ENCODE data around the gene TMEM63A. TPM values are rescaled to one million over a fixed set of nuclear protein-coding genes. Genes with fewer than 3 reads are reported as not detected.

TMEM63A gene
- total RNA-seq, 1 donor from 2014 or later: 30.7 TPM

DNA sequence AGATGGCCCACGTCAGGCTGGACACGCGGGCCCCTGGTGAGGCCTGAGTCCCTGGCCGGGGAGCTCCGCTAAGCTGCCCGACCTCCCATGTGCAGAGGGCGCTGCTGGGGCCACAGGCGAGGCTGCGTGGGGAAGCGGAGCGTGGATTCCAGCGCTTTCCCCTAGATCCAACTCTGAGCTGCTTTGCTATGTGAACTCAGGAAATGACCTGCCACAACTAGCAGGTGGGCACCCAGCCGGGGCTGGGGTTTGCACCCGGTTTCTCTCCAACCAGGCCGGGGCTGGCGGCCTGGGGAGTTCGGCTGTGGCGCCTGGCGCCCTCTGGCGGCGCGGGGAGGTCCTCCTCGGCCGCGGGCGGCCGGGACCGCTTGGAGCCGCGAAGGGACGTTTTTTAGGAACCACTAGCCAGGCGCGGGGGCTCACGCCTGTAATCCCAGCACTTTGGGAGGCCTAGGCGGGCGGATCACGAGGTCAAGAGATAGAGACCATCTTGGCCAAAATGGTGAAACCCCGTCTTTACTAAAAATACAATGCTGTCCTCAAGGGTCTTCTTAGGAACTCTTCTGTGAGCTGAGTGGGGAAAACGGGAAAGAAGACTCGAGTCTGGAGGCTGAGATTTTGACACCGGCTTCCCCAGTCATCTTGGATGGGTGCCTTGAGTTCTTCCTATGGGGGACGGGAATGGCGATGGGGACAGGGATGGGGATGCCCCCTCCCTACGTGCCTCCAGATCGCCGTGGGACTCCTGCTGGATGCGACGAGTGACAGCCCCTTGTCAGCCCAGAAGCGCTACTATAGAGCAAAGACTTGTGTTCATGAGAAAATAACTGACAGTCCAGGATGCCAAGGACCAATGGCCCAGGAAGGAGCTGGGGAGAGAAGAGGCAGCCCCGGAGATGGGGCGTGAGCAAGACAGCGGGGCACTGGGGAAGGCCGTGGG, 29.3 kb upstream of the TMEM63A start:
- intact Hi-C loops (cut with micrococcal nuclease): no loop called here
- peak; percentile 92 for ATAC-seq
- DNase-seq: peak; percentile 85

GRCh38 chr1:225909477-225909876, 27.3 kb upstream of the TMEM63A start:
- no peak for ATAC-seq
- intact Hi-C loops (cut with micrococcal nuclease): no loop called here
- no peak for DNase-seq

- ATAC-seq: no peak
- DNase-seq: no peak
- intact Hi-C loops (cut with micrococcal nuclease): no loop called here
These were observed 26.6 kb upstream of the TMEM63A start for GRCh38 chr1:225908773-225909172.

- intact Hi-C loops (cut with micrococcal nuclease): no loop called here
- no peak for ATAC-seq
- DNase-seq: no peak
These were observed 25.9 kb upstream of the TMEM63A start for GRCh38 chr1:225908013-225908640.

DNA sequence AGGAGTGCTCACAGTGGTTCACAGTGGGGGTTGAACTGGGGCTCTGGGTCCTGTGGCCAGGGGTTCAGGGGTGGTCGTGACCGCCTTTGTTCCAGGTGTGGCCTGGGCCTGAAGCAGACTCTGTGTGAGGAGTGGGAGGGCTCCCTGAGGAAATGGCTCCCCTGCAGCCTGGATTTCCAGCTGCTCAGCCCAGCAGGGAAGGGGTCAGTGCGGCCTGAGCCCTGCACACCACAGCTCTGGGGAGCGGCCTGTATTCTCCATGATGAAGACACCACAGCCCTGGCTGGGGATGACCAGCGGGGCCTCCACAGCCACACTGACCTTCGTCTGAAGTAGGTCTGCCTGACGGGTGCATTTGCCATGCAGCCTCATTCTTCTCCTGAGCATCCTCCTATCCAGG, 25.2 kb upstream of the TMEM63A start:
- DNase-seq (no peak), ATAC-seq (no peak)
- intact Hi-C loops (cut with micrococcal nuclease): no loop called here

GRCh38 chr1:225906467-225906866, 24.3 kb upstream of the TMEM63A start:
- ATAC-seq: no peak
- intact Hi-C loops (cut with micrococcal nuclease): no loop called here
- no peak for DNase-seq

DNA sequence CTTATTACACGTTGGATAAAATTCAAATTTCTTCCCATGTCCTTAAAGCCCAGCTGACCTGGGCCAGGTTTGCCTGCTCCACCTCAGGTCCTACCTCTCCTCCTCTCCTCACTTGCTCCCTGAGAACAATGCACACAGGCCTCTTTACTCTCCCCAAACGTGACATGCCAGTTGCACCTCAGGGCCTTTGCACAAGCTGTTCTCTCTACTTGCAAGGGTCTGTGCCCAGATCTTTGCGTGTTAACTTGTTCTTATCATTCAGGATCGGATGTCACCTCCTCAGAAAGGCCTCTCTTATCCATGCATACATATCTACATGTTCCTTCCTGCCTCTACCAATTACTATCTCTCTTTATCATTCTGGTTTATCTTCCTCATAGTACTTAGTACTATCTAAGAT, 21.4 kb upstream of the TMEM63A start:
- no peak for ATAC-seq
- intact Hi-C loops (cut with micrococcal nuclease): no loop called here
- DNase-seq: no peak

DNA sequence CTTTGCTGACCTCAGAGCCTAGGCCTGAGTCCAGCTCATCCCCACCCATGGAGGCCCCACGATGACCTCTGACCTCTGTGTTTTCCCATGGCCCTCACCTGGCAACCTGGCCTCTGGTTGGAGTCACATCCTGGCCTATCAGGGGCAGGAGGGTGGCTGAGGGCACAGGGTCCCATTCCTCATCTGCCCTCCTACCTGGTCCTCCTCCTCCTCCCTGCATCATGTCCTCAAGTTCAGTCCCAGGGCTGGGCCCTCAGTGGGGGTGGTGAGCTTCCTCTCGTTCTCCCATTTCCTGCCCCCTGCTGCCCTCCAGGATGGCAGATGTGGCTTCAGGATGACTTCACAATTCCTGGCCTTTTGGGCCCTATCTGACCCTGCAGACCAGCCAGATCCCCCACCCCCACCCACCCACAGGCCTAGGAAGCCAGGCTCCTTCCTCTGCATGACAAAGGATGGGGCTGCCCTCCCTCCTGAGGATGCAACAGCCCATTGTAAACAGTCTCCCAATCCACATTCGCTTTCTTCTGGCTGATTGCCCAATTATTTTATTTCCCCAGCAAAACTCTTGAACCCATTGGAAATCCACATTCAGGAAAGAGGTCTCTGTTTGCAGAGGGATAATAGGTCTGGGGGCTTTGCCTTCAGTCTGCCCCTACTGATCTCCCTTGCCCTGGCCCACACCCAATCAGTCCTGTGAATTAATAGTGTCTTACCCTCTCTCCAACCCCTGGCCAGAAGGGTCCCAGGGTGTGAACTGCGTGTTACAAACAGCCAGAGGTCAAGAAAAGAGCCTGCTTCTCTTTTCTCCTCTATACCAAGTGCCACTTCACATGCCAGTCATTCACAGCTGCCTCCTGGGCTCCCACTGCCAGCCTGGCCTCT, 17.1 kb upstream of the TMEM63A start:
- intact Hi-C loops (cut with micrococcal nuclease): no loop called here
- ATAC-seq: no peak
- no peak for DNase-seq

DNA sequence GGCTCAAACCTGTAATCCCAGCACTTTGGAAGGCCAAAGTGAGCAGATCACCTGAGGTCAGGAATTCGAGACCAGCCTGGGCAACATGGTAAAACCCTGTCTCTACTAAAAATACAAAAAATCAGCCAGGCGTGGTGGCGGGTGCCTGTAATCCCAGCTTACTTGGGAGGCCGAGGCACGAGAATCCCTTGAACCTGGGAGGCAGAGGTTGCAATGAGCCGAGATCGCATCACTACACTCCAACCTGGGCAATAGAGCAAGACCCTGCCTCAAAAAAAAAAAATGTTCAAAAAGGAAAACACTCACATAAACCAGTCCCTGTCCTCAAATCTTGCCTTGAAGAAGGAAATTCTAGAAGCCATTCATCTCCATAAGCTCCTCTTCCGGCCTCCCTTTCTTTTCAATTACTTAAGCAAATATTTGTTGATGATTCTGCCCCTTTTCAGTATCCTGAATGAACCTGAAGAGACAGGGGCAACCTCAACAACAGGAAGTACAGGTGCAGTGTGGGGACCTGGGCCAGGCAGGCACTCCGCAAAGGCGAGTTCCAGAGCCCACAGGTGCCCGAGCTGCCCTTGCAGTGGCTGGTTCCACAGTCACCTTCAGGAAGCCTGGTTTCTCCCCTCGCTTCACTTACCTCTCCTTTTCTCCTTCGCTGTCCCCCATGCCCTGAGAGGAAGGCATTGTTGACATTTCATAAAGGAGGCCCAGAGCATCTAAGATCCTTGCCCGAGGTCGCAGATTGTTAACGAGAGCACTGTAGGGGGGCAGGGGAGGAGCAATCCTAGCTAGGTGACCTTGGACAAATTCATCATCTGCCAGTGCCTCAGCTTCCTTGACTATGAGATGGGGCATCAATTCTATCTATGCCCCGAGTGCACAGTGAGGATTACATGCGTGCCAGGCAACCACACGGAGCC, 15.7 kb upstream of the TMEM63A start:
- intact Hi-C loops (cut with micrococcal nuclease): no loop called here
- no peak for ATAC-seq
- no peak for DNase-seq

- intact Hi-C loops (cut with micrococcal nuclease): no loop called here
- no peak for DNase-seq
- ATAC-seq: no peak
These were observed 14.9 kb upstream of the TMEM63A start for GRCh38 chr1:225896937-225897549.

GRCh38 chr1:225896494-225896893, 14.3 kb upstream of the TMEM63A start:
- DNase-seq: no peak
- no peak for ATAC-seq
- intact Hi-C loops (cut with micrococcal nuclease): no loop called here

DNA sequence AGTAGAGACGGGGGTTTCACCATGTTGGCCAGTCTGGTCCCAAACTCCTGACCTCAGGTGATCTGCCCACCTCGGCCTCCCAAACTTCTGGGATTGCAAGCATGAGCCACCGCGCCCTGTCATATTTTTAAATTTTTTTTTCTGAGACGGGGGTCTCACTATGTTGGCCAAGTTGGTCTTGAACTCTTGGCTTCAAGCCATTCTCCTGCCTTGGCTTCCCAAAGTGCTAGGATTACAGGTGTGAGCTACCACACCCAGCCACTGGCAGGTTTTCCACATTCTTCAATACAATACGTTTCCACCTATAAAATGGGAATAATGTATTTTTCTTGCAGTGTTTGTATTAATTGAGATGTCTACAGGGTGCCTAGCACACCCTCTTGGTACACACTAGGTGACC, 10.1 kb upstream of the TMEM63A start:
- intact Hi-C loops (cut with micrococcal nuclease): no loop called here
- ATAC-seq: no peak
- no peak for DNase-seq

- intact Hi-C loops (cut with micrococcal nuclease): no loop called here
- no peak for ATAC-seq
- no peak for DNase-seq
These were observed 9.2 kb upstream of the TMEM63A start for GRCh38 chr1:225891229-225891972.

- intact Hi-C loops (cut with micrococcal nuclease): no loop called here
- ATAC-seq: peak; percentile 32
- no peak for DNase-seq
These were observed 8.4 kb upstream of the TMEM63A start for GRCh38 chr1:225890346-225891228.

DNA sequence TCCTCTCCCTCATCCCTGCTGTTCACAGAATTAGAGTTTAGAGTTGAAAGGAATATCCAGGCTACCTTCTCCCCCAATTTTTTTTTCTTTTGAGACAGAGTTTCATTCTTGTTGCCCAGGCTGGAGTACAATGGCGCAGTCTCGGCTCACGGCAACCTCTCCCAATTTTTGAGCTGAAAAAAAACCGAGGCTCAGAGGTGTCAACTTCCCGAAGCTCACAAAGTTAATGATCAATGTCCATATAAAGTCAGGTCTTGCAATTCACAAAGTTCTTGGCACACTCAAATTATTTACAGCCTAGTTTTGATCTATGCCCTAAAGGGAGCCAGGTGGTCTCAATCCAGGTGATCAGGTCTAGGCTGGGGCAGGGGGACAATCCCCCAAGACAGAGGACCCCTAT, 7.6 kb upstream of the TMEM63A start:
- no peak for ATAC-seq
- no peak for DNase-seq
- intact Hi-C loops (cut with micrococcal nuclease): no loop called here

DNA sequence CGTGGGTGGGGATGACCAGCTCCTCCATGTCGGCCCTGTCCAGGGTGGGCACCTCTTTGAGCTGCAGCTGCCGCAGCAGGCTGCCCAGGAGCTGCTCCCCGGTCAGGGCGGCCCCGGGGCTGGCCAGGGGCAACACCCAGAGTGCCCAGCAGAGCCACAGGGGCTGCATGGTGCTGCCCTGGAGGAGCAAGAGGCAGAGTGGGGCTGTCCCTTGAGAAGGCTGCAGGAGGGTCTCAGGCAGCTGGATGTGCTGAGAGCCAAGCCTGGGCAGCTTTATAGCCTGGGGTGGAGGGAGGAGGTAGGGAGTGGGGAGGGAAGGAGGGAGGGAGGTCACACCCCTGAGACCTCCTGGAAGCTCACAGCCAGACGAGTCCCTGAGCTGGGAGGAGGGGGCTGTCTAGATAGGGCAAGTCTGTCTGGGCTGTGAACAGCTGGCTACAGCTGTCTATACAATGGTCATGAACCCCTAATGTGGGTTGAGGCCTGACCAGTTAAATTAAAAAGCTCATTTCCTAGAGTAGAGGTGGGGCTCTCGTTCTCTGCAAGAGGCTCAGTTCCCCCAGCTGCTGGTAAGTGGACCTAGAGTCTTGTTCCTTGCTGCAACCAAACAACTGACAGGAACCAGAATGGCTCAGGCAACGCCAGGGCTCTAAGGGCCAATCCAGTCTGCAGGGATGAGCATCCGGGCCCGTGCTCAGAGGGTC, 6.9 kb upstream of the TMEM63A start, which contains the start of gene LEFTY1:
Gene LEFTY1 (minus strand): TSS at position 249 of the 704 bp plus-strand sequence. CDS start 80 bp downstream, at position 169.
- intact Hi-C loops (cut with micrococcal nuclease): no loop called here
- ATAC-seq (peak; percentile 72), DNase-seq (no peak)

Data from left ventricle myocardium superior (tissue), 1 donor.